Measurements from ENCODE around the gene HS1BP3. TPM values are rescaled to one million over a fixed set of nuclear protein-coding genes. Genes with fewer than 3 reads are reported as not detected.

HS1BP3 gene
- total and polyA plus RNA-seq, 2 of the 13 experiments (the other 11 are each of a cell fraction or from before 2014, with no cell fraction given) = 15.2 to 22.0 TPM

- TF ChIP-seq ZNF331 (CRISPR knock-in tag; IDR thresholded peaks at IDR 0.05) (peak; percentile 97), ZNF274 (CRISPR knock-in tag; IDR thresholded peaks at IDR 0.05) (peak; percentile 58), MTF1 (CRISPR knock-in tag; IDR thresholded peaks at IDR 0.05) (no peak), ZNF383 (CRISPR knock-in tag; IDR thresholded peaks at IDR 0.05; ENCODE audit: borderline replicate concordance) (no peak), PRMT3 (CRISPR knock-in tag; IDR thresholded peaks at IDR 0.05; ENCODE audit: borderline replicate concordance, low read depth) (peak; percentile 46; the same call in 1 of the 2 replicates), MLXIP (CRISPR knock-in tag; IDR thresholded peaks at IDR 0.05; ENCODE audit: borderline replicate concordance) (no peak), ZNF556 (CRISPR knock-in tag; IDR thresholded peaks at IDR 0.05; ENCODE audit: borderline replicate concordance) (peak; percentile 92; the same call in 1 of the 2 replicates), IRF2 (CRISPR knock-in tag; IDR thresholded peaks at IDR 0.05) (peak; percentile 96), ZNF33B (CRISPR knock-in tag; IDR thresholded peaks at IDR 0.05) (0 out of 2 replicates have a peak, but pooled peaks have one; percentile 38), CEBPB (IDR thresholded peaks at IDR 0.05; ENCODE audit: borderline replicate concordance, low read depth, low read length) (peak; percentile 98), MED8 (CRISPR knock-in tag; IDR thresholded peaks at IDR 0.05; ENCODE audit: insufficient replicate concordance) (peak; percentile 71), HOXA3 (CRISPR knock-in tag; IDR thresholded peaks at IDR 0.05) (peak; percentile 97), KMT2B (CRISPR knock-in tag; IDR thresholded peaks at IDR 0.05) (peak; percentile 83), STAT6 (CRISPR knock-in tag; IDR thresholded peaks at IDR 0.05; ENCODE audit: borderline replicate concordance) (0 out of 2 replicates have a peak, but pooled peaks have one; percentile 71), ARID2 (CRISPR knock-in tag; IDR thresholded peaks at IDR 0.05; ENCODE audit: borderline replicate concordance) (peak; percentile 96; the same call in 1 of the 2 replicates), MTERF4 (CRISPR knock-in tag; IDR thresholded peaks at IDR 0.05) (peak; percentile 20; the same call in 1 of the 2 replicates), SMYD3 (CRISPR knock-in tag; IDR thresholded peaks at IDR 0.05) (peak; percentile 52; the same call in 1 of the 2 replicates), RBAK (CRISPR knock-in tag; IDR thresholded peaks at IDR 0.05) (no peak), FOSL2 (CRISPR knock-in tag; IDR thresholded peaks at IDR 0.05) (peak; percentile 86), NFIB (CRISPR knock-in tag; IDR thresholded peaks at IDR 0.05; ENCODE audit: borderline replicate concordance) (no peak), NR2F1 (CRISPR knock-in tag; IDR thresholded peaks at IDR 0.05) (0 out of 4 replicates have a peak, but pooled peaks of 1 of the 2 experiments have one; percentile 41), ZNF205 (CRISPR knock-in tag; IDR thresholded peaks at IDR 0.05) (peak; percentile 71; the same call in 1 of the 2 replicates), ZNF605 (CRISPR knock-in tag; IDR thresholded peaks at IDR 0.05) (peak; percentile 84)
Measured at GRCh38 chr2:20676353-20677215, 25.7 kb upstream of the HS1BP3 start (continued).

All from HepG2 (cell line).